Measurements from ENCODE around the gene GJA1.

DNA sequence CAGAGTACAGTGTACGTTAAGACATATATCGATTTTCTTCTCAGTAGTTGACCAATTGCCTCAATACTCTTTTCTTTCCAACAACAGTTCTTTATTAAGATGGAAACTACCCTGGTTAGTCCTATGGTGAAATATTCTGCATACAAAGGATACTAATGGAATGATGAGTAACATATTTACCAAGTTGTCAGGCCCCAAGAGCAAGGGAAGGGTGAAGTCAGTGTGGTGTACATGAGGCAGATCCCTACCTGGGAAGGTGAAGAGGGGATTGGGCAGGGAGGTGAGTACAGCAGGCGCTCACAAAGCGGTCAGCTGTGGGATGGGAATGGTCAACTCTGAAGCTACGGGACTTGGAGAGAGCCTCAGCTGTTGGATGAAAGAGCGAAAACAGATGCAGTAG lies 29.7 kb downstream of the GJA1 start:
- TF ChIP-seq, protein P1, sequence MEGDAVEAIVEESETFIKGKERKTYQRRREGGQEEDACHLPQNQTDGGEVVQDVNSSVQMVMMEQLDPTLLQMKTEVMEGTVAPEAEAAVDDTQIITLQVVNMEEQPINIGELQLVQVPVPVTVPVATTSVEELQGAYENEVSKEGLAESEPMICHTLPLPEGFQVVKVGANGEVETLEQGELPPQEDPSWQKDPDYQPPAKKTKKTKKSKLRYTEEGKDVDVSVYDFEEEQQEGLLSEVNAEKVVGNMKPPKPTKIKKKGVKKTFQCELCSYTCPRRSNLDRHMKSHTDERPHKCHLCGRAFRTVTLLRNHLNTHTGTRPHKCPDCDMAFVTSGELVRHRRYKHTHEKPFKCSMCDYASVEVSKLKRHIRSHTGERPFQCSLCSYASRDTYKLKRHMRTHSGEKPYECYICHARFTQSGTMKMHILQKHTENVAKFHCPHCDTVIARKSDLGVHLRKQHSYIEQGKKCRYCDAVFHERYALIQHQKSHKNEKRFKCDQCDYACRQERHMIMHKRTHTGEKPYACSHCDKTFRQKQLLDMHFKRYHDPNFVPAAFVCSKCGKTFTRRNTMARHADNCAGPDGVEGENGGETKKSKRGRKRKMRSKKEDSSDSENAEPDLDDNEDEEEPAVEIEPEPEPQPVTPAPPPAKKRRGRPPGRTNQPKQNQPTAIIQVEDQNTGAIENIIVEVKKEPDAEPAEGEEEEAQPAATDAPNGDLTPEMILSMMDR (conservative IDR thresholded peaks at IDR 0.05; ENCODE audit: low read depth, low read length), result no peak
- no peak for TF ChIP-seq EZH2 (IDR thresholded peaks at IDR 0.05; ENCODE audit: borderline replicate concordance, low read depth, low read length, poor library complexity, severe bottlenecking)
